ENCODE results near the gene CTCFL. TPM values are rescaled to one million over a fixed set of nuclear protein-coding genes. Genes with fewer than 3 reads are reported as not detected.

CTCFL gene
- total and polyA plus RNA-seq, 2 of the 8 experiments (the other 6 are each of a cell fraction or from before 2014, with no cell fraction given), result 0.30 to 0.80 TPM

DNA sequence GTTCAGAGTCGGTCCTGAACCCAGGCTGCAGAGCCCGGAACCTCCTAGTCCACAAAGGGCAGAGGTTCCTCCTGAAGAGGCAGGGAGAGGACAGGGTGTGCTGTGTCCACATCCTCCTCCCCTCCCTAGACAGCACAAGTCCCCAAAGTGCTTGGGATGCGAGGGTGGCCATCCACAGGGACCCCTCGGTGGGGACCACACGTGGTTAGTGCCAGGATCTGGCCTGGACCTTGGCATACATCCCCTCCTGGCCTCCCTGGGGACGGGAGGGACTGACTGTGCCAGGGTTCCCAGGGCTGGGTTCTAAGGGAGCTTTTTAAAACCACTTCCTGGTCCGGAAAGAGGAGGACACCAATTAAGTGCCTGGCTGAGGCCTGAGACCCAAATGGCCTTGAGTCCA, 63.2 kb downstream of the CTCFL start (continued):
- TF ChIP-seq EP300 (IDR thresholded peaks at IDR 0.05; ENCODE audit: borderline replicate concordance in 1 of 2, low read depth in 2 of 2, low read length in 2 of 2), result no peak
- no peak for TF ChIP-seq GABPA (IDR thresholded peaks at IDR 0.05; ENCODE audit: borderline replicate concordance, insufficient read depth, low read length)
- TF ChIP-seq CBX5 (IDR thresholded peaks at IDR 0.05; ENCODE audit: low read depth, low read length), result no peak
- TF ChIP-seq ZNF274 (IDR thresholded peaks at IDR 0.05; ENCODE audit: borderline replicate concordance, extremely low read depth, low read length), result no peak

Data from H1 (cell line).